Neural progenitor cell (in vitro differentiated cells): ENCODE results near the gene SLC37A1. TPM values are rescaled to one million over a fixed set of nuclear protein-coding genes. Genes with fewer than 3 reads are reported as not detected.

Experiments
- DNase-seq: peaks from one replicate; pipeline ENCODE4 v3.0.0-alpha.2; 2016; ENCODE audit warnings: low spot score
- H2AFZ ChIP-seq: fragments of 200-600 bp; sonication (generic); replicated peaks from 2 replicates; pipeline ENCODE4 v1.6.1; 2016; ENCODE audit warnings: antibody characterized with exemption
- H3F3A ChIP-seq: fragments of 200-600 bp; sonication (generic); 2 replicates; pipeline ENCODE4 v1.6.1; 2016; ENCODE audit warnings: antibody characterized with exemption, low read depth
- H3K27ac ChIP-seq: fragments of 200-600 bp; sonication (generic); 2 replicates; pipeline ENCODE4 v1.5.1; 2016; ENCODE audit warnings: mild to moderate bottlenecking
- H3K27me3 ChIP-seq: fragments of 200-600 bp; sonication (generic); 2 replicates; pipeline ENCODE4 v1.6.1; 2016; ENCODE audit warnings: mild to moderate bottlenecking, moderate library complexity
- H3K36me3 ChIP-seq: fragments of 200-600 bp; sonication (generic); 2 replicates; pipeline ENCODE4 v1.5.1; 2016
- H3K4me1 ChIP-seq: fragments of 200-600 bp; sonication (generic); 2 replicates; pipeline ENCODE4 v1.6.1; 2016; ENCODE audit warnings: mixed run types
- H3K4me2 ChIP-seq: fragments of 200-600 bp; sonication (generic); 2 replicates; pipeline ENCODE4 v1.6.1; 2016
- H3K4me3 ChIP-seq: fragments of 200-600 bp; sonication (generic); 2 replicates; pipeline ENCODE4 v1.5.1; 2016
- H3K79me2 ChIP-seq: fragments of 200-600 bp; sonication (generic); 2 replicates; pipeline ENCODE4 v1.6.1; 2016; ENCODE audit warnings: low read depth
- H3K9ac ChIP-seq: fragments of 200-600 bp; sonication (generic); 2 replicates; pipeline ENCODE4 v1.6.1; 2016
- H3K9me3 ChIP-seq: fragments of 200-600 bp; sonication (generic); 2 replicates; pipeline ENCODE4 v1.5.1; 2016; ENCODE audit warnings: low read depth
- H4K20me1 ChIP-seq: fragments of 200-600 bp; sonication (generic); 2 replicates; pipeline ENCODE4 v1.6.1; 2016; ENCODE audit warnings: low read depth
- H3K27ac Mint-ChIP-seq: 3 replicates; pipeline ENCODE4 v1.8.0; 2021; ENCODE audit warnings: mixed read lengths
- H3K27me3 Mint-ChIP-seq: 2 replicates; pipeline ENCODE4 v1.8.0; 2022; ENCODE audit warnings: low read depth, mild to moderate bottlenecking, inconsistent platforms, moderate library complexity, mixed read lengths; ENCODE audit not compliant: insufficient read depth
- H3K36me3 Mint-ChIP-seq: 3 replicates; pipeline ENCODE4 v1.8.0; 2021; ENCODE audit warnings: mixed read lengths
- H3K4me1 Mint-ChIP-seq: 3 replicates; pipeline ENCODE4 v1.8.0; 2021; ENCODE audit warnings: mixed read lengths
- H3K4me3 Mint-ChIP-seq: 3 replicates; pipeline ENCODE4 v1.8.0; 2021; ENCODE audit warnings: mild to moderate bottlenecking, moderate library complexity, mixed read lengths
- H3K9me3 Mint-ChIP-seq: 3 replicates; pipeline ENCODE4 v1.8.0; 2020; ENCODE audit warnings: mixed read lengths
- EZH2 ChIP-seq: fragments of 200-600 bp; sonication (generic); IDR thresholded peaks from 2 replicates; pipeline ENCODE4 v1.6.1; 2017; ENCODE audit warnings: antibody characterized with exemption, mild to moderate bottlenecking, moderate library complexity
- EZH2phosphoT487 ChIP-seq: fragments of 200-600 bp; sonication (generic); IDR thresholded peaks from 2 replicates; pipeline ENCODE4 v1.6.1; 2017; ENCODE audit warnings: antibody characterized with exemption
- total RNA-seq: library from RNA; depleted of rRNA; stranded (reverse); fragments of >200 nt; gene quantifications from 2 replicates; pipeline ENCODE4 v1.2.3, GENCODE V29; 2015; ENCODE audit warnings: low replicate concordance
- TF ChIP-seq, protein P1 (sequence below): fragments of 200-600 bp; sonication (generic); IDR thresholded peaks from 2 replicates; pipeline ENCODE4 v1.5.1; 2017; ENCODE audit warnings: antibody characterized with exemption, mild to moderate bottlenecking

Gene SLC37A1
- total RNA-seq, 1 donor from 2014 or later: 1.2 TPM

GRCh38 chr21:42629933-42630589, 116.4 kb downstream of the SLC37A1 start:
- TF ChIP-seq, protein P1, sequence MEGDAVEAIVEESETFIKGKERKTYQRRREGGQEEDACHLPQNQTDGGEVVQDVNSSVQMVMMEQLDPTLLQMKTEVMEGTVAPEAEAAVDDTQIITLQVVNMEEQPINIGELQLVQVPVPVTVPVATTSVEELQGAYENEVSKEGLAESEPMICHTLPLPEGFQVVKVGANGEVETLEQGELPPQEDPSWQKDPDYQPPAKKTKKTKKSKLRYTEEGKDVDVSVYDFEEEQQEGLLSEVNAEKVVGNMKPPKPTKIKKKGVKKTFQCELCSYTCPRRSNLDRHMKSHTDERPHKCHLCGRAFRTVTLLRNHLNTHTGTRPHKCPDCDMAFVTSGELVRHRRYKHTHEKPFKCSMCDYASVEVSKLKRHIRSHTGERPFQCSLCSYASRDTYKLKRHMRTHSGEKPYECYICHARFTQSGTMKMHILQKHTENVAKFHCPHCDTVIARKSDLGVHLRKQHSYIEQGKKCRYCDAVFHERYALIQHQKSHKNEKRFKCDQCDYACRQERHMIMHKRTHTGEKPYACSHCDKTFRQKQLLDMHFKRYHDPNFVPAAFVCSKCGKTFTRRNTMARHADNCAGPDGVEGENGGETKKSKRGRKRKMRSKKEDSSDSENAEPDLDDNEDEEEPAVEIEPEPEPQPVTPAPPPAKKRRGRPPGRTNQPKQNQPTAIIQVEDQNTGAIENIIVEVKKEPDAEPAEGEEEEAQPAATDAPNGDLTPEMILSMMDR: no peak
- TF ChIP-seq EZH2phosphoT487: no peak
- no peak for TF ChIP-seq EZH2
- H3K27me3 Mint-ChIP-seq: peaks cover 3% of the 10 kb centered on the region
- no peaks in the 10 kb centered on the region for H3K36me3 ChIP-seq
- no peaks in the 10 kb centered on the region for H3F3A ChIP-seq
- no peaks in the 10 kb centered on the region for H3K9me3 ChIP-seq
- H3K4me3 Mint-ChIP-seq: no peak overlapping the region
- no peaks in the 10 kb centered on the region for H3K27me3 ChIP-seq
- H3K27ac Mint-ChIP-seq: no peak overlapping the region
- no peak overlapping the region for H2AFZ ChIP-seq
- H3K4me3 ChIP-seq: no peak overlapping the region
- no peak overlapping the region for H3K27ac ChIP-seq
- H3K9me3 Mint-ChIP-seq: no peaks in the 10 kb centered on the region
- no peaks in the 10 kb centered on the region for H4K20me1 ChIP-seq
- H3K4me1 Mint-ChIP-seq: peaks cover 5% of the 10 kb centered on the region
- no peaks in the 10 kb centered on the region for H3K36me3 Mint-ChIP-seq
- H3K9ac ChIP-seq: no peak overlapping the region
- no peaks in the 10 kb centered on the region for H3K79me2 ChIP-seq
- no peaks in the 10 kb centered on the region for H3K4me1 ChIP-seq
- DNase-seq: no peak
- no peak overlapping the region for H3K4me2 ChIP-seq

GRCh38 chr21:42630626-42631025, 117.0 kb downstream of the SLC37A1 start:
- H2AFZ ChIP-seq: no peak overlapping the region
- H3F3A ChIP-seq: no peaks in the 10 kb centered on the region
- H3K36me3 Mint-ChIP-seq: no peaks in the 10 kb centered on the region
- H3K36me3 ChIP-seq: no peaks in the 10 kb centered on the region
- no peaks in the 10 kb centered on the region for H3K9me3 Mint-ChIP-seq
- no peak overlapping the region for H3K4me3 Mint-ChIP-seq
- no peak overlapping the region for H3K4me3 ChIP-seq
- no peak for DNase-seq
- no peak overlapping the region for H3K27ac Mint-ChIP-seq
- H3K27ac ChIP-seq: no peak overlapping the region
- H3K4me1 Mint-ChIP-seq: peaks cover 2% of the 10 kb centered on the region
- no peaks in the 10 kb centered on the region for H3K79me2 ChIP-seq
- H3K27me3 Mint-ChIP-seq: peaks cover 3% of the 10 kb centered on the region
- no peaks in the 10 kb centered on the region for H3K9me3 ChIP-seq
- no peaks in the 10 kb centered on the region for H3K4me1 ChIP-seq
- TF ChIP-seq EZH2phosphoT487: no peak
- TF ChIP-seq, protein P1: no peak
- TF ChIP-seq EZH2: no peak
- H4K20me1 ChIP-seq: no peaks in the 10 kb centered on the region
- H3K9ac ChIP-seq: no peak overlapping the region
- peaks cover 1% of the 10 kb centered on the region for H3K27me3 ChIP-seq
- no peak overlapping the region for H3K4me2 ChIP-seq

Other genes with a start within 250 kb of the SLC37A1 start
- 0.12 TPM in 1 of 2 replicates, not detected in the other for gene TFF3, start 198.4 kb upstream of the SLC37A1 start, total RNA-seq
- gene TFF2, start 162.9 kb upstream of the SLC37A1 start, total RNA-seq: not detected in 2 replicates
- not detected in 2 replicates for gene TFF1, start 147.3 kb upstream of the SLC37A1 start, total RNA-seq
- not detected in 2 replicates for gene TMPRSS3, start 117.8 kb upstream of the SLC37A1 start, total RNA-seq
- not detected in 2 replicates for gene UBASH3A, start 110.0 kb upstream of the SLC37A1 start, total RNA-seq
- gene RSPH1, start 17.6 kb upstream of the SLC37A1 start, total RNA-seq: 0.04 and 0.34 TPM in 2 replicates
- 40.2 and 41.0 TPM in 2 replicates for gene PDE9A, start 139.8 kb downstream of the SLC37A1 start, total RNA-seq